SK-N-SH (cell line): Measurements from ENCODE around the gene AHCTF1.

Source experiments
- CHD2 ChIP-seq: fragments of 150-350 bp; IDR thresholded peaks from 2 replicates; pipeline ENCODE4 v1.6.1; 2018; ENCODE audit warnings: low read length; ENCODE audit not compliant: partially characterized antibody
- CTCF ChIP-seq: fragments of 200-600 bp; sonication (generic); IDR thresholded peaks from 2 replicates; pipeline ENCODE4 v1.6.1; 2017; ENCODE audit warnings: antibody characterized with exemption, mild to moderate bottlenecking, moderate library complexity
- EP300 ChIP-seq, 2 experiments: IDR thresholded peaks; 2 replicates each; pipeline versions ENCODE4 v1.4.0 to v1.6.1; 2012; ENCODE audit warnings: borderline replicate concordance in 1 of 2, low read depth in 1 of 2, low read length in 1 of 2
- FOXJ3 ChIP-seq: sonication (generic); formaldehyde crosslinking; IDR thresholded peaks from 2 replicates; pipeline ENCODE4 v1.5.1; 2020; ENCODE audit warnings: mild to moderate bottlenecking, missing genetic modification reagents
- JUND ChIP-seq: IDR thresholded peaks from 2 replicates; pipeline ENCODE4 v1.4.0; 2012
- MXI1 ChIP-seq: IDR thresholded peaks from 2 replicates; pipeline ENCODE4 v1.6.1; 2012; ENCODE audit warnings: mild to moderate bottlenecking, low read depth, low read length, improper control_type of control experiment
- PBX3 ChIP-seq: IDR thresholded peaks from 2 replicates; pipeline ENCODE4; 2012
- POLR2AphosphoS5 ChIP-seq: IDR thresholded peaks from 2 replicates; pipeline ENCODE4 v1.6.1; 2012; ENCODE audit warnings: low read depth, low read length
- SMC3 ChIP-seq: IDR thresholded peaks from 2 replicates; pipeline ENCODE4 v1.6.1; 2012; ENCODE audit warnings: low read depth, low read length, improper control_type of control experiment
- TAF1 ChIP-seq: IDR thresholded peaks from 2 replicates; pipeline ENCODE4 v1.6.1; 2012; ENCODE audit warnings: low read depth, mild to moderate bottlenecking, low read length, moderate library complexity, borderline replicate concordance
- TF ChIP-seq, protein P1 (sequence below): IDR thresholded peaks from 2 replicates; pipeline ENCODE4 v1.4.0; 2012; ENCODE audit warnings: low read depth, borderline replicate concordance
- TF ChIP-seq, protein P2 (sequence below): fragments of 150-350 bp; IDR thresholded peaks from 2 replicates; pipeline ENCODE4 v1.6.1; 2016; ENCODE audit warnings: mild to moderate bottlenecking, low read depth, low read length

- TF ChIP-seq PBX3, result no peak
- no peak for TF ChIP-seq CTCF
- no peak for TF ChIP-seq CHD2
- TF ChIP-seq TAF1, result no peak
- TF ChIP-seq FOXJ3 (CRISPR knock-in tag), result no peak
- TF ChIP-seq JUND, result no peak
- TF ChIP-seq, protein P1, sequence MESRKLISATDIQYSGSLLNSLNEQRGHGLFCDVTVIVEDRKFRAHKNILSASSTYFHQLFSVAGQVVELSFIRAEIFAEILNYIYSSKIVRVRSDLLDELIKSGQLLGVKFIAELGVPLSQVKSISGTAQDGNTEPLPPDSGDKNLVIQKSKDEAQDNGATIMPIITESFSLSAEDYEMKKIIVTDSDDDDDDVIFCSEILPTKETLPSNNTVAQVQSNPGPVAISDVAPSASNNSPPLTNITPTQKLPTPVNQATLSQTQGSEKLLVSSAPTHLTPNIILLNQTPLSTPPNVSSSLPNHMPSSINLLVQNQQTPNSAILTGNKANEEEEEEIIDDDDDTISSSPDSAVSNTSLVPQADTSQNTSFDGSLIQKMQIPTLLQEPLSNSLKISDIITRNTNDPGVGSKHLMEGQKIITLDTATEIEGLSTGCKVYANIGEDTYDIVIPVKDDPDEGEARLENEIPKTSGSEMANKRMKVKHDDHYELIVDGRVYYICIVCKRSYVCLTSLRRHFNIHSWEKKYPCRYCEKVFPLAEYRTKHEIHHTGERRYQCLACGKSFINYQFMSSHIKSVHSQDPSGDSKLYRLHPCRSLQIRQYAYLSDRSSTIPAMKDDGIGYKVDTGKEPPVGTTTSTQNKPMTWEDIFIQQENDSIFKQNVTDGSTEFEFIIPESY, result no peak
- TF ChIP-seq POLR2AphosphoS5, result no peak
- TF ChIP-seq MXI1, result no peak
- TF ChIP-seq SMC3, result no peak
- no peak for TF ChIP-seq EP300 (IDR thresholded peaks at IDR 0.05; ENCODE audit: borderline replicate concordance in 1 of 2, low read depth in 1 of 2, low read length in 1 of 2)
- TF ChIP-seq, protein P2, sequence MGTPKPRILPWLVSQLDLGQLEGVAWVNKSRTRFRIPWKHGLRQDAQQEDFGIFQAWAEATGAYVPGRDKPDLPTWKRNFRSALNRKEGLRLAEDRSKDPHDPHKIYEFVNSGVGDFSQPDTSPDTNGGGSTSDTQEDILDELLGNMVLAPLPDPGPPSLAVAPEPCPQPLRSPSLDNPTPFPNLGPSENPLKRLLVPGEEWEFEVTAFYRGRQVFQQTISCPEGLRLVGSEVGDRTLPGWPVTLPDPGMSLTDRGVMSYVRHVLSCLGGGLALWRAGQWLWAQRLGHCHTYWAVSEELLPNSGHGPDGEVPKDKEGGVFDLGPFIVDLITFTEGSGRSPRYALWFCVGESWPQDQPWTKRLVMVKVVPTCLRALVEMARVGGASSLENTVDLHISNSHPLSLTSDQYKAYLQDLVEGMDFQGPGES, result no peak
Observed at GRCh38 chr1:246798107-246798506, 133.6 kb downstream of the AHCTF1 start.
